ENCODE measurements around the gene DDOST.

The DDOST gene

DNA sequence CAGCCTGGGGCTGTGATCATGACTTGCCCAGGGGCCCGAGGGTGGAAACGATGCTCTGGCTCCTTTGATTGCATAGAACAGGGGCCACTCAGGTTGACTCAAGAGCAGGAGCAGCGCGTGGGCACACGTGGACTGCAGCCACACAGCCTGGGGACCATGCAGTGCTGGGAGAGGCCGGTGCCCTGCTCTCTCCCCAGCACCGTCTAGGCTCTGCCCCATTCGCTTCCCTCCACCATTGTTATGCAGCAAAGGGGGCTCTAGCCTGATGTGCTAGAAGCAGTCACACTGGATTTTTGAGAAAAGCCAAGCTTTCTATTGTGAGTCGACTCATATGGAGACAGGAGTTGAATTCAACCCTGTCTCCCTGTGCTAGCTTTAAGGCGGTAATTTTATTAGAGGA, 19.2 kb downstream of the DDOST start:
- TF ChIP-seq, protein P1, sequence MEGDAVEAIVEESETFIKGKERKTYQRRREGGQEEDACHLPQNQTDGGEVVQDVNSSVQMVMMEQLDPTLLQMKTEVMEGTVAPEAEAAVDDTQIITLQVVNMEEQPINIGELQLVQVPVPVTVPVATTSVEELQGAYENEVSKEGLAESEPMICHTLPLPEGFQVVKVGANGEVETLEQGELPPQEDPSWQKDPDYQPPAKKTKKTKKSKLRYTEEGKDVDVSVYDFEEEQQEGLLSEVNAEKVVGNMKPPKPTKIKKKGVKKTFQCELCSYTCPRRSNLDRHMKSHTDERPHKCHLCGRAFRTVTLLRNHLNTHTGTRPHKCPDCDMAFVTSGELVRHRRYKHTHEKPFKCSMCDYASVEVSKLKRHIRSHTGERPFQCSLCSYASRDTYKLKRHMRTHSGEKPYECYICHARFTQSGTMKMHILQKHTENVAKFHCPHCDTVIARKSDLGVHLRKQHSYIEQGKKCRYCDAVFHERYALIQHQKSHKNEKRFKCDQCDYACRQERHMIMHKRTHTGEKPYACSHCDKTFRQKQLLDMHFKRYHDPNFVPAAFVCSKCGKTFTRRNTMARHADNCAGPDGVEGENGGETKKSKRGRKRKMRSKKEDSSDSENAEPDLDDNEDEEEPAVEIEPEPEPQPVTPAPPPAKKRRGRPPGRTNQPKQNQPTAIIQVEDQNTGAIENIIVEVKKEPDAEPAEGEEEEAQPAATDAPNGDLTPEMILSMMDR (IDR thresholded peaks at IDR 0.05) = no peak
- DNase-seq = no peak
- H3K4me1 ChIP-seq = peaks cover 0 to under 1% (median 0%) of the 10 kb centered on the region in 4 donors
- no peaks in the 10 kb centered on the region for H3K9me3 ChIP-seq
- no peak overlapping the region for H3K27ac ChIP-seq
- H3K27me3 ChIP-seq = no peaks in the 10 kb centered on the region
- intact Hi-C loops (cut with DNase I; ENCODE audit: low total_unique reads) = no loop called here
- H3K36me3 ChIP-seq = peaks cover 75 to 98% (median 89%) of the 10 kb centered on the region in 3 donors
- H3K4me3 ChIP-seq = no peak overlapping the region

DNA sequence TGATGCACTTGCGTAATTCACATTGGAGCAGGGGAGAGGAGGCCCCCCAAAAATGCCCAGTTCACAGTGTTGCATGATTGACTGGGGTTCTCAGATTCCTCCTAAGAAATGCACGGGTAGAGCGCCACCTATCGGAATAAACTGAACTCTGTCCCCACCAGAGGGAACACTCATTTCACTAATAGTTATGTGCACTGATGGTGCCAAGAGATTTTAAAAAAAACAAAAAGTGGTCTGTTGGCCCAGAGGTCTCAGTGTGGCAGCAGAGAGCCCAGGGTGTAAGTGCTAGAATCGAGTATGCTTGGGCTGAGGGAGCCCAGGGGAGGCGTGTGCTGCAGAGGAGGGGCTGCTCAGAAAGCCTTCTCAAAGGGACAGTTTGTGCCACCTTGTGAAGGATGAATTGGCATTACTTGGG, 21.0 kb downstream of the DDOST start:
- DNase-seq = peak in 1 of 2 donors; percentile 49
- TF ChIP-seq, protein P1 (IDR thresholded peaks at IDR 0.05) = peak; percentile 57 to 68
- intact Hi-C loops (cut with DNase I; ENCODE audit: low total_unique reads) = no loop called here
- H3K27ac ChIP-seq = no peak overlapping the region
- peaks cover 0 to 9% (median 5%) of the 10 kb centered on the region in 4 donors for H3K4me1 ChIP-seq
- H3K36me3 ChIP-seq = peaks cover 61 to 89% (median 84%) of the 10 kb centered on the region in 3 donors
- H3K9me3 ChIP-seq = no peaks in the 10 kb centered on the region
- H3K27me3 ChIP-seq = no peaks in the 10 kb centered on the region
- no peak overlapping the region for H3K4me3 ChIP-seq

DNA sequence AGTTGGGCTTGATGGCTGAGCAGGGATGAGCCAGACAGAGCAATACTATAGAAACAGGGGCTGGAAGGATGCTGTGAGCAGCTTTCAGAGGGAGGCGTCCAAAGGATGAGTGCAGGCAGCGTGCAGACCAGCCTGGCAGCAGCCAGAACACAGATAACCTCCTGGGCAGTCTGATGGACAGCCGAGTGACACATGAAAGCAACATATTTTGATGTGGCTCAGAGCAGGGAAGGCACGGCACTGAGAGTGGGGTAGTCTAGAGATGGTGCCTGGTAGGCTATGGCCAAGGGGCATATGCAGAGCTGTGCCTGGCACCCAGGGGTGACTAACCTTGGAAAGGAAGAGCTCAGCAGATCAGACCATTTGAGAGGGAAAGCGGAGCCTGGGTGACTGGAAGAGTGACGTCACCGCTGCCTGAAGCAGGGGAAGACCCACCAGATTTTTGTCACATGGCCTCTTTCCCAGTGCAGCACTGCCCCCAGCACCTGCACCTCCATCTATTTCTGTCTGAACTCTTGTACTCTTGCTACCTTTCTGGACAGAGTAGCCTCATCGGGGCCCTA, 24.3 kb downstream of the DDOST start:
- Histone ChIP-seq H3K27ac (no peak overlapping the region), H3K4me1 (peaks cover 0 to 25% (median 15%) of the 10 kb centered on the region in 4 donors), H3K9me3 (no peaks in the 10 kb centered on the region), H3K36me3 (peaks cover 29 to 56% (median 52%) of the 10 kb centered on the region in 3 donors), H3K27me3 (no peaks in the 10 kb centered on the region), H3K4me3 (no peak overlapping the region)
- intact Hi-C loops (cut with DNase I; ENCODE audit: low total_unique reads) = no loop called here
- TF ChIP-seq, protein P1 (IDR thresholded peaks at IDR 0.05) = no peak
- DNase-seq = no peak

DNA sequence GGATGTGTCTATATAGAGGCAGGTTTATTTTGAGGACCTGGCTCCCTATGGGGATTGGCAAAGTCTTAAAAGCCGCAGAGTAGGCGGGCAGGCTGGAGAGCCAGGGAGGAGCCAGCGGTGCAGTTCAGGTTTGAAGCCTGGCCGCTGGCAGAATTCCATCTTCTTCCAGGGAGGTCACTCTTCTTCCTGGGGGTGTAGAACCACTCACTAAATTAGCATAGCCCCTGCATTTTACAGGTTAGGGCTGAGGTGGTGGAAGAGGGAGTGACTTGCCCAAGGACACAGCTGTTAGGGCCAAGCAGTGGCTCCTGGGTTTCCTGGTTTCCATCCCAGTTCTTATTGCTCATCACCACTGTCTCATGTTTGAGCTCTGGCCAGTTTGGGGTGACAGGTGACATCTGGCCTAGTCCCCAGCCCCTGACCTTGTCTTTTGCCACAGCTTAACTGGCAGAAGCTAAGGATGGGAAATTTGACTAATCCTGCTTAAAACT, 26.5 kb downstream of the DDOST start:
- no peak for DNase-seq
- peaks cover 0 to 7% of the 10 kb centered on the region in 2 donors for H3K27me3 ChIP-seq
- intact Hi-C loops (cut with DNase I; ENCODE audit: low total_unique reads) = no loop called here
- peak overlapping the region; percentile 86 to 100 for H3K4me3 ChIP-seq
- H3K36me3 ChIP-seq = peaks cover 20 to 33% (median 32%) of the 10 kb centered on the region in 3 donors
- TF ChIP-seq, protein P1 (IDR thresholded peaks at IDR 0.05) = no peak
- peaks cover 0 to 25% (median 15%) of the 10 kb centered on the region in 4 donors for H3K4me1 ChIP-seq
- H3K9me3 ChIP-seq = no peaks in the 10 kb centered on the region
- peak overlapping the region; percentile 96 for H3K27ac ChIP-seq

DNA sequence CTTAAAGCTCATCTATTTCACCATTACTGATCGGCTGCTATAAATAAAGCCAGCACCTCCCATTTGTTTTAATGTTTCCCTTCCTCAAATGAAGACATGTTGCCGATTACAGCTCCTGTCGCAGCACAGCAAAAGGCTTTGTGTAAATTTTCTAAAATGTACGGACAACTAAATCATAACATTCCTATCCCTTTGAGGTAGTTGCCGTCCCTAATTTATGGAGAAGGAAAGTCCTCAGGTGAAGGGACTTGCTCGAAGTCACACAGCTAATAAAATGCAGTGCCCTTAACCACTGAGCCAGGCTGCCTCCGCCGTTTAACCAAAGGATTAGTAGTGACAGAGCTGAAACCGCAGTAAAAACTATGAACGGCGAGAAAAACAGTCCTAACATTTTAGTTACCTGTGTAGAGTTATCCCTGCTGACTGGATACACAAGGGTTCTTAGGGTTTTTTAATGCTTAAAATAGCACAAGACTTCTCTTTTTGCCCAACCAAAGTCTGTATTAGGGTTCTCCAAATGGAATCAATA, 27.0 kb downstream of the DDOST start:
- Histone ChIP-seq H3K9me3 (no peaks in the 10 kb centered on the region), H3K4me1 (peaks cover 0 to 25% (median 15%) of the 10 kb centered on the region in 4 donors), H3K27ac (peak overlapping the region; percentile 96), H3K27me3 (peaks cover 0 to 7% of the 10 kb centered on the region in 2 donors), H3K36me3 (peaks cover 17 to 28% (median 27%) of the 10 kb centered on the region in 3 donors), H3K4me3 (peak overlapping the region; percentile 86 to 100)
- DNase-seq = no peak
- TF ChIP-seq, protein P1 (IDR thresholded peaks at IDR 0.05) = no peak
- intact Hi-C loops (cut with DNase I; ENCODE audit: low total_unique reads) = no loop called here
